ENCODE data around the gene NDE1. TPM values are rescaled to one million over a fixed set of nuclear protein-coding genes. Genes with fewer than 3 reads are reported as not detected.
"Not testable (repeated sequence)": the region's sequence is repeated elsewhere in the genome, so short reads cannot be mapped to it uniquely, and the experiment has no call there.

NDE1 gene
- total RNA-seq, 4 donors from 2014 or later, result 4.0 to 26.2 (median 11.9) TPM

DNA sequence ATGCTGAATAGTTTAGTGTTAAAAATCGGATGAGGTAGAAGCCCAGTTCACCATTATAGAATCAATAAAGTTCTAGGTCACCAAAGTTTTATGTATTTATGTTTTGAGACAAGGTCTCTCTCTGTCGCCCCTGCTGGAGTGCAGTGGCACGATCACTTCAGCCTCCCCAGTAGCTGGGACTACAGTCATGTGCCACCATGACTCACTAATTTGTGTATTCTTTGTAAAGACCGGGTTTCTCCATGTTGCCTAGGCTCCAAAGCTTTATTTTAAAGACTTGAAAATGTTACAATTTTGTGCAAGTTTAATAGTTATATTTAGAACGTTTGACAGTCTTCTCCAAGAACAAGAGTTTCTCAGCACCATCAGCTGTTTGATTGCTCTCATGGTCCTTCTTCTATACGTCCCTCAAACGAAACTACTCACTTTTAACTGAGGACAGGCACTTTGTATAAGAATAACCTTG, 32.1 kb downstream of the NDE1 start:
- H3K36me3 ChIP-seq, result peaks cover 0 to 13% of the 10 kb centered on the region in 2 donors
- DNase-seq (no peak), ATAC-seq (no peak)
- H3K27ac ChIP-seq, result no peak overlapping the region
- H3K27me3 ChIP-seq, result no peaks in the 10 kb centered on the region
- intact Hi-C loops (cut with DNase I; ENCODE audit: low total_unique reads), result no loop called here
- H3K9me3 ChIP-seq, result no peaks in the 10 kb centered on the region
- TF ChIP-seq CTCF (IDR thresholded peaks at IDR 0.05 in 4 of 5, conservative IDR thresholded peaks at IDR 0.05 in 1 of 5) (no peak), POLR2A (IDR thresholded peaks at IDR 0.05) (no peak)
- peaks cover 0 to 8% of the 10 kb centered on the region in 2 donors for H3K4me1 ChIP-seq
- in situ Hi-C loops (cut with MboI; ENCODE audit: low sequenced_read_pairs in 4 of 4), result no loop called here
- no peak overlapping the region for H3K4me3 ChIP-seq

GRCh38 chr16:15686287-15686686, 36.2 kb downstream of the NDE1 start:
- no peak for TF ChIP-seq CTCF (IDR thresholded peaks at IDR 0.05 in 4 of 5, conservative IDR thresholded peaks at IDR 0.05 in 1 of 5)
- TF ChIP-seq POLR2A (IDR thresholded peaks at IDR 0.05), result no peak
- in situ Hi-C loops (cut with MboI; ENCODE audit: low sequenced_read_pairs in 4 of 4), result no loop called here
- no peaks in the 10 kb centered on the region for H3K27me3 ChIP-seq
- intact Hi-C loops (cut with DNase I; ENCODE audit: low total_unique reads), result no loop called here
- no peak overlapping the region for H3K27ac ChIP-seq
- peak in 1 of 2 donors; percentile 15 for DNase-seq
- no peak overlapping the region for H3K4me3 ChIP-seq
- H3K36me3 ChIP-seq, result peaks cover 0 to 17% of the 10 kb centered on the region in 2 donors
- H3K9me3 ChIP-seq, result no peaks in the 10 kb centered on the region
- ATAC-seq, result peak in 1 of 2 donors; percentile 49
- H3K4me1 ChIP-seq, result peaks cover 0 to 8% of the 10 kb centered on the region in 2 donors

- H3K27ac ChIP-seq, result no peak overlapping the region
Measured at GRCh38 chr16:15689290-15689689, 39.2 kb downstream of the NDE1 start.

DNA sequence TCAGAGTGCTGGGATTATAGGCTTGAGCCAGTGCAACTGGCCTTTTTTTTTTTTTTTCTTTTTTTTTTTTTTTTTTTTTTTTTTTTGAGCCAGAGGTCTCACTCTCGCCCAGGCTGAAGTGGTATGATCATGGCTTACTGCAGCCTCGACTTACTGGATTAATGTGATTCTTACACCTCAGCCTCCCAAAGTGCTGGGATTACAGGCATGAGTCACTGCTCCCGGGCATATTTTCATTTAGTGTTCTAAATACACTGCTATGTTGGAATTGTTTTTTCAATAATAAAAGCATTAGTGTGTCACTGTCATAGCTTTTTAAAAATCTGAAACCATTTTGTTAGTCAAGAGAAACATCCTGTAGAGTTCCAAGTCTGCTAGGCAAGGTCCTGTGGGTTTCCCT, 40.3 kb downstream of the NDE1 start:
- intact Hi-C loops (cut with DNase I; ENCODE audit: low total_unique reads) (no loop called here), in situ Hi-C loops (cut with MboI; ENCODE audit: low sequenced_read_pairs in 4 of 4) (no loop called here)
- DNase-seq (no peak), ATAC-seq (no peak)
- TF ChIP-seq CTCF (IDR thresholded peaks at IDR 0.05 in 4 of 5, conservative IDR thresholded peaks at IDR 0.05 in 1 of 5), result no peak
- TF ChIP-seq POLR2A (IDR thresholded peaks at IDR 0.05), result no peak
- Histone ChIP-seq H3K36me3 (peaks cover 0 to 46% of the 10 kb centered on the region in 2 donors), H3K27me3 (no peaks in the 10 kb centered on the region), H3K27ac (no peak overlapping the region), H3K9me3 (no peaks in the 10 kb centered on the region), H3K4me3 (no peak overlapping the region), H3K4me1 (peaks cover 0 to 8% of the 10 kb centered on the region in 2 donors)

More at GRCh38 chr16:15689290-15689689, 39.2 kb downstream of the NDE1 start:
- Histone ChIP-seq H3K27me3 (no peaks in the 10 kb centered on the region), H3K36me3 (peaks cover 0 to 39% of the 10 kb centered on the region in 2 donors), H3K4me1 (peaks cover 0 to 8% of the 10 kb centered on the region in 2 donors), H3K4me3 (no peak overlapping the region), H3K9me3 (no peaks in the 10 kb centered on the region)
- in situ Hi-C loops (cut with MboI; ENCODE audit: low sequenced_read_pairs in 4 of 4), result no loop called here
- ATAC-seq (no peak), DNase-seq (no peak)
- intact Hi-C loops (cut with DNase I; ENCODE audit: low total_unique reads), result no loop called here
- TF ChIP-seq CTCF (IDR thresholded peaks at IDR 0.05 in 4 of 5, conservative IDR thresholded peaks at IDR 0.05 in 1 of 5), result no peak
- TF ChIP-seq POLR2A (IDR thresholded peaks at IDR 0.05), result no peak

GRCh38 chr16:15691046-15691445, 41.0 kb downstream of the NDE1 start:
- Histone ChIP-seq H3K27me3 (no peaks in the 10 kb centered on the region), H3K9me3 (no peaks in the 10 kb centered on the region), H3K4me1 (peaks cover 0 to 1% of the 10 kb centered on the region in 2 donors), H3K4me3 (no peak overlapping the region), H3K36me3 (peaks cover 0 to 51% of the 10 kb centered on the region in 2 donors), H3K27ac (no peak overlapping the region)
- in situ Hi-C loops (cut with MboI; ENCODE audit: low sequenced_read_pairs in 4 of 4), result no loop called here
- ATAC-seq, result no peak
- intact Hi-C loops (cut with DNase I; ENCODE audit: low total_unique reads), result no loop called here
- DNase-seq, result no peak
- TF ChIP-seq POLR2A (IDR thresholded peaks at IDR 0.05) (no peak), CTCF (IDR thresholded peaks at IDR 0.05 in 4 of 5, conservative IDR thresholded peaks at IDR 0.05 in 1 of 5) (no peak)

DNA sequence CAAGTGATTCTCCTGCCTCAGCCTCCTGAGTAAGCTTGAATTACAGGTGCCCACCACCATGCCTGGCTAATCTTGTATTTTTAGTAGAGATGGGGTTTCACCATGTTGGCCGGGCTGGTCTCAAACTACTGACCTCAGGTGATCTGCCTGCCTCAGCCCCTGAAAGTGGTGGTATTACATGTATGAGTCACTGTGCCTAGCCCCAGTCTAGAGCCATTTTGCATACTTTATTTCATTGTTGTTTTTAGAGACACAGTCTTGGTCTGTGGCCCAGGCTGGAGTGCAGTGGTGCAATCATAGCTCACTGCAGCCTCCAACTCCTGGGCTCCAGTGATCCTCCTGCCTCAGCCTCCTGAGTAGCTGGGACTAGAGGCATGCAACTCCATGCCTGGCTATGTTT, 42.5 kb downstream of the NDE1 start:
- H3K27ac ChIP-seq; H3K4me1 ChIP-seq; intact Hi-C loops (cut with DNase I; ENCODE audit: low total_unique reads); ATAC-seq; H3K9me3 ChIP-seq; in situ Hi-C loops (cut with MboI; ENCODE audit: low sequenced_read_pairs in 4 of 4); H3K27me3 ChIP-seq; DNase-seq; H3K4me3 ChIP-seq: not testable (repeated sequence)
- peaks cover 0 to 63% of the 10 kb centered on the region in 2 donors for H3K36me3 ChIP-seq

Data from gastrocnemius medialis (tissue), 4 donors.